Measurements from ENCODE around the gene TESK1.

GRCh38 chr9:35651956-35652828 is 47.1 kb downstream of the TESK1 start:
- TF ChIP-seq CTCF (IDR thresholded peaks at IDR 0.05; ENCODE audit: insufficient read depth, low read length), result no peak
- TF ChIP-seq GABPA (IDR thresholded peaks at IDR 0.05; ENCODE audit: low read depth), result no peak
- TF ChIP-seq, protein P1, sequence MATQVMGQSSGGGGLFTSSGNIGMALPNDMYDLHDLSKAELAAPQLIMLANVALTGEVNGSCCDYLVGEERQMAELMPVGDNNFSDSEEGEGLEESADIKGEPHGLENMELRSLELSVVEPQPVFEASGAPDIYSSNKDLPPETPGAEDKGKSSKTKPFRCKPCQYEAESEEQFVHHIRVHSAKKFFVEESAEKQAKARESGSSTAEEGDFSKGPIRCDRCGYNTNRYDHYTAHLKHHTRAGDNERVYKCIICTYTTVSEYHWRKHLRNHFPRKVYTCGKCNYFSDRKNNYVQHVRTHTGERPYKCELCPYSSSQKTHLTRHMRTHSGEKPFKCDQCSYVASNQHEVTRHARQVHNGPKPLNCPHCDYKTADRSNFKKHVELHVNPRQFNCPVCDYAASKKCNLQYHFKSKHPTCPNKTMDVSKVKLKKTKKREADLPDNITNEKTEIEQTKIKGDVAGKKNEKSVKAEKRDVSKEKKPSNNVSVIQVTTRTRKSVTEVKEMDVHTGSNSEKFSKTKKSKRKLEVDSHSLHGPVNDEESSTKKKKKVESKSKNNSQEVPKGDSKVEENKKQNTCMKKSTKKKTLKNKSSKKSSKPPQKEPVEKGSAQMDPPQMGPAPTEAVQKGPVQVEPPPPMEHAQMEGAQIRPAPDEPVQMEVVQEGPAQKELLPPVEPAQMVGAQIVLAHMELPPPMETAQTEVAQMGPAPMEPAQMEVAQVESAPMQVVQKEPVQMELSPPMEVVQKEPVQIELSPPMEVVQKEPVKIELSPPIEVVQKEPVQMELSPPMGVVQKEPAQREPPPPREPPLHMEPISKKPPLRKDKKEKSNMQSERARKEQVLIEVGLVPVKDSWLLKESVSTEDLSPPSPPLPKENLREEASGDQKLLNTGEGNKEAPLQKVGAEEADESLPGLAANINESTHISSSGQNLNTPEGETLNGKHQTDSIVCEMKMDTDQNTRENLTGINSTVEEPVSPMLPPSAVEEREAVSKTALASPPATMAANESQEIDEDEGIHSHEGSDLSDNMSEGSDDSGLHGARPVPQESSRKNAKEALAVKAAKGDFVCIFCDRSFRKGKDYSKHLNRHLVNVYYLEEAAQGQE (IDR thresholded peaks at IDR 0.05; ENCODE audit: insufficient replicate concordance, low read depth), result no peak
- no peak for TF ChIP-seq POLR2AphosphoS5 (IDR thresholded peaks at IDR 0.05; ENCODE audit: low read depth)
